ENCODE measurements around the gene LEP.

- TF ChIP-seq CTCF (IDR thresholded peaks at IDR 0.05) (no peak), POLR2A (IDR thresholded peaks at IDR 0.05) (no peak)
Measured at GRCh38 chr7:128281605-128282380, 40.7 kb downstream of the LEP start.

Data from esophagus squamous epithelium (tissue), 4 donors.